Endothelial cell of umbilical vein (primary cell): ENCODE data around the gene PLCXD3. TPM values are rescaled to one million over a fixed set of nuclear protein-coding genes. Genes with fewer than 3 reads are reported as not detected.

Source experiments
- BruUV-seq: library from RNA; stranded (reverse); fragments of 400-500 nt; replicated peaks from 2 replicates; lab custom pipeline; 2021; lab: Mats Ljungman, UMichigan
- CTCF ChIA-PET: fragments of 300-600, 350-600 bp; sonication (Branson Sonifier 250); formaldehyde crosslinking; loops from one replicate; lab custom pipeline; 2021; ENCODE audit warnings: antibody characterized with exemption, inconsistent platforms; lab: Charles Lee
- POLR2A ChIA-PET: fragments of 300-600, 350-600 bp; sonication (Branson Sonifier 250); formaldehyde crosslinking; loops from one replicate; lab custom pipeline; 2021; ENCODE audit warnings: antibody characterized with exemption, inconsistent platforms; lab: Charles Lee
- DNase-seq: peaks from one replicate; pipeline ENCODE4 v3.0.0-alpha.2; 2011; ENCODE audit warnings: low read depth, low spot score
- FAIRE-seq: peaks from 2 replicates; lab custom pipeline; 2011; peaks lifted over from hg19 to GRCh38; lab: Jason Lieb, UNC
- H2AFZ ChIP-seq: 2 replicates; pipeline ENCODE4 v1.6.0; 2012; ENCODE audit warnings: low read depth, low read length, control low read depth, inconsistent platforms
- H3K27ac ChIP-seq: 2 replicates; pipeline ENCODE4 v1.5.1; 2011; ENCODE audit warnings: low read depth, mild to moderate bottlenecking, control low read depth, low read length, moderate library complexity; ENCODE audit not compliant: insufficient read depth
- H3K27me3 ChIP-seq, 2 experiments: 2 replicates each; pipeline versions ENCODE4 v1.6.0 to v1.6.1; 2011; ENCODE audit warnings: low read length in 2 of 2, mixed read lengths in 1 of 2; ENCODE audit not compliant: control insufficient read depth in 2 of 2, insufficient read depth in 2 of 2
- H3K36me3 ChIP-seq, 2 experiments: 2 replicates in 1 of 2; 3 replicates in 1 of 2; pipeline ENCODE4 v1.5.1; 2011; ENCODE audit warnings: low read length in 2 of 2, mild to moderate bottlenecking in 1 of 2, moderate library complexity in 1 of 2; ENCODE audit not compliant: control insufficient read depth in 2 of 2, insufficient read depth in 2 of 2; ENCODE audit errors: extremely low read depth in 1 of 2
- H3K4me1 ChIP-seq: 3 replicates; pipeline ENCODE4 v1.5.1; 2011; ENCODE audit warnings: mild to moderate bottlenecking, low read length; ENCODE audit not compliant: control insufficient read depth, insufficient read depth; ENCODE audit errors: extremely low read depth
- H3K4me2 ChIP-seq: 2 replicates; pipeline ENCODE4 v1.6.1; 2011; ENCODE audit warnings: low read length, control low read depth, mixed read lengths; ENCODE audit not compliant: insufficient read depth
- H3K4me3 ChIP-seq, 3 experiments: fragments of 200-600 bp in 1 of 3; sonication (generic), shearing (Covaris generic) in 1 of 3; replicated peaks in 1 of 3; 2 replicates each; pipeline ENCODE4 v1.5.1; 2011 to 2016; ENCODE audit warnings: control low read depth in 3 of 3, low read length in 3 of 3, mild to moderate bottlenecking in 2 of 3, inconsistent platforms in 1 of 3, low read depth in 1 of 3, moderate library complexity in 1 of 3; ENCODE audit not compliant: insufficient read depth in 1 of 3
- H3K79me2 ChIP-seq: 2 replicates; pipeline ENCODE4 v1.6.0; 2012; ENCODE audit warnings: low read length, inconsistent platforms; ENCODE audit not compliant: control insufficient read depth, insufficient read depth
- H3K9ac ChIP-seq: replicated peaks from 2 replicates; pipeline ENCODE3; 2011; ENCODE audit warnings: low read length, control low read depth; ENCODE audit not compliant: insufficient read depth; ENCODE audit errors: extremely low read depth
- H3K9me1 ChIP-seq: replicated peaks from 3 replicates; pipeline ENCODE4 v1.6.0; 2011; ENCODE audit warnings: mild to moderate bottlenecking, low read length; ENCODE audit not compliant: control insufficient read depth, insufficient read depth; ENCODE audit errors: extremely low read depth
- H3K9me3 ChIP-seq: replicated peaks from 2 replicates; pipeline ENCODE4 v1.5.1; 2012; ENCODE audit warnings: low read length, inconsistent platforms; ENCODE audit not compliant: control insufficient read depth, insufficient read depth
- H4K20me1 ChIP-seq: replicated peaks from 2 replicates; pipeline ENCODE3; 2011; ENCODE audit warnings: mild to moderate bottlenecking, low read length; ENCODE audit not compliant: control insufficient read depth, insufficient read depth; ENCODE audit errors: extremely low read depth
- EZH2 ChIP-seq: IDR thresholded peaks from 2 replicates; pipeline ENCODE4 v1.6.1; 2012; ENCODE audit warnings: borderline replicate concordance, low read depth, mild to moderate bottlenecking, moderate library complexity, low read length, inconsistent platforms; ENCODE audit not compliant: severe bottlenecking
- FOS ChIP-seq: IDR thresholded peaks from 2 replicates; pipeline ENCODE4 v1.6.1; 2011; ENCODE audit warnings: mild to moderate bottlenecking, low read length, moderate library complexity, borderline replicate concordance; ENCODE audit not compliant: insufficient read depth
- GATA2 ChIP-seq: IDR thresholded peaks from 2 replicates; pipeline ENCODE4 v1.7.0; 2011; ENCODE audit warnings: low read depth, mild to moderate bottlenecking, moderate library complexity, mixed read lengths, low read length; ENCODE audit not compliant: insufficient read length, insufficient read depth
- JUN ChIP-seq: IDR thresholded peaks from 2 replicates; pipeline ENCODE4 v1.6.1; 2011; ENCODE audit warnings: borderline replicate concordance, low read depth; ENCODE audit not compliant: insufficient read length, insufficient read depth
- MAX ChIP-seq: IDR thresholded peaks from 2 replicates; pipeline ENCODE4 v1.6.1; 2011; ENCODE audit not compliant: insufficient read depth, insufficient read length
- MYC ChIP-seq: IDR thresholded peaks from one replicate; pipeline ENCODE4 v1.6.1; 2011; ENCODE audit warnings: mild to moderate bottlenecking, low read depth, low read length
- POLR2A ChIP-seq: IDR thresholded peaks from 2 replicates; pipeline ENCODE4 v1.6.1; 2012; ENCODE audit warnings: low read depth, mild to moderate bottlenecking, control low read depth, low read length
- POLR2AphosphoS5 ChIP-seq: IDR thresholded peaks from 2 replicates; pipeline ENCODE4 v1.6.1; 2012; ENCODE audit warnings: low read depth, mild to moderate bottlenecking, control low read depth, low read length, moderate library complexity; ENCODE audit not compliant: insufficient read depth
- dilution Hi-C: fragments of 300-500 bp; cut with MboI; formaldehyde crosslinking; loops from one replicate; pipeline ENCODE4 v1.15.0; 2019; ENCODE audit warnings: low sequenced_read_pairs; ENCODE audit not compliant: extremely low pct_ligation_motif_present
- intact Hi-C: fragments of 100-400 bp; cut with micrococcal nuclease; formaldehyde crosslinking; loops from one replicate; pipeline ENCODE4 v1.10.0; 2022
- polyA plus RNA-seq, 4 experiments: library from polyadenylated mRNA; depleted of rRNA in 3 of 4; stranded (reverse) in 3 of 4; unstranded in 1 of 4; fragments of >200 nt; gene quantifications; 2 replicates each; pipeline versions ENCODE4 v1.2.1 to v1.2.3, GENCODE V29; 2011 to 2012; ENCODE audit warnings: missing spikeins in 1 of 4
- total RNA-seq: library from RNA; stranded (reverse); gene quantifications from 2 replicates; pipeline ENCODE4 v1.2.3, GENCODE V29; 2021

The PLCXD3 gene
- total and polyA plus RNA-seq, 2 donors (not counting 3 experiments of a cell fraction or from before 2014, with no cell fraction given) = not detected

- no peaks in the 10 kb centered on the region for H3K9me3 ChIP-seq
- no peak for TF ChIP-seq MAX
- TF ChIP-seq FOS = no peak
- no peak for TF ChIP-seq EZH2
- POLR2A ChIA-PET = no interaction called here
Observed at GRCh38 chr5:41507501-41507900, 2.9 kb downstream of the PLCXD3 start.

GRCh38 chr5:41503860-41504259 lies 6.5 kb downstream of the PLCXD3 start:
- no peaks in the 10 kb centered on the region for H3K4me1 ChIP-seq
- BruUV-seq = no TSS peak
- H3K27ac ChIP-seq = no peak overlapping the region
- no peak overlapping the region for H3K9ac ChIP-seq
- TF ChIP-seq MAX (no peak), MYC (no peak), GATA2 (no peak), POLR2AphosphoS5 (no peak), JUN (no peak), POLR2A (no peak)
- H3K9me1 ChIP-seq = no peaks in the 10 kb centered on the region
- H3K36me3 ChIP-seq = no peaks in the 10 kb centered on the region
- no peaks in the 10 kb centered on the region for H3K9me3 ChIP-seq
- DNase-seq = no peak
- CTCF ChIA-PET = no interaction called here
- H2AFZ ChIP-seq = no peak overlapping the region
- POLR2A ChIA-PET = no interaction called here
- no peak for FAIRE-seq
- H3K4me2 ChIP-seq = no peak overlapping the region
- no peak overlapping the region for H3K4me3 ChIP-seq
- no peaks in the 10 kb centered on the region for H3K79me2 ChIP-seq
- intact Hi-C loops = no loop called here
- no peaks in the 10 kb centered on the region for H4K20me1 ChIP-seq
- dilution Hi-C loops = no loop called here
- H3K27me3 ChIP-seq = peaks cover 0 to 2% of the 10 kb centered on the region in 2 experiments

More at GRCh38 chr5:41507501-41507900, 2.9 kb downstream of the PLCXD3 start:
- no peaks in the 10 kb centered on the region for H4K20me1 ChIP-seq
- no peaks in the 10 kb centered on the region for H3K79me2 ChIP-seq
- no peak overlapping the region for H3K9ac ChIP-seq
- DNase-seq (no peak), FAIRE-seq (no peak)
- H3K4me2 ChIP-seq = no peak overlapping the region
- no peak overlapping the region for H3K4me3 ChIP-seq
- intact Hi-C loops (no loop called here), dilution Hi-C loops (no loop called here)
- BruUV-seq = no TSS peak
- no peaks in the 10 kb centered on the region for H3K36me3 ChIP-seq
- CTCF ChIA-PET = interaction anchor here (3.2 kb wide), 1 partner anchor 11 kb away, joined by 9 read pairs; no protein-coding TSS in a partner anchor
- no peaks in the 10 kb centered on the region for H3K9me1 ChIP-seq
- peaks cover 16 to 23% of the 10 kb centered on the region in 2 experiments for H3K27me3 ChIP-seq
- H3K4me1 ChIP-seq = no peaks in the 10 kb centered on the region
- H3K27ac ChIP-seq = no peak overlapping the region
- H2AFZ ChIP-seq = no peak overlapping the region
